SK-N-MC (cell line): Measurements from ENCODE around the gene KRT86.
"Not testable (repeated sequence)": the region's sequence is repeated elsewhere in the genome, so short reads cannot be mapped to it uniquely, and the experiment has no call there.

Experiments
- DNase-seq: peaks from one replicate; pipeline ENCODE4 v3.0.0-alpha.2; 2011; ENCODE audit warnings: low read depth, low spot score
- H3K27ac ChIP-seq: fragments of 200-600 bp; sonication (generic); 2 replicates; pipeline ENCODE4 v1.5.1; 2016; ENCODE audit warnings: mixed run types
- H3K36me3 ChIP-seq: fragments of 200-600 bp; sonication (generic); 2 replicates; pipeline ENCODE4 v1.6.1; 2017; ENCODE audit warnings: antibody characterized with exemption, low read length, mixed read lengths; ENCODE audit not compliant: insufficient read depth
- H3K4me3 ChIP-seq: fragments of 200-600 bp; sonication (generic); 2 replicates; pipeline ENCODE4 v1.5.1; 2016
- H3K9ac ChIP-seq: fragments of 200-600 bp; sonication (generic); 2 replicates; pipeline ENCODE4 v1.8.0; 2017; ENCODE audit warnings: mixed run types, mixed read lengths; ENCODE audit not compliant: insufficient read length
- H3K9me3 ChIP-seq: fragments of 200-600 bp; sonication (generic); 2 replicates; pipeline ENCODE4 v1.6.1; 2017; ENCODE audit warnings: low read depth, mild to moderate bottlenecking, antibody characterized with exemption, low read length, moderate library complexity, mixed read lengths
- EZH2 ChIP-seq: fragments of 200-600 bp; sonication (generic); IDR thresholded peaks from one replicate; pipeline ENCODE4 v1.6.1; 2017; ENCODE audit warnings: antibody characterized with exemption
- FOXP2 ChIP-seq: optimal IDR thresholded peaks from 2 replicates; pipeline ENCODE3; 2011; ENCODE audit warnings: mild to moderate bottlenecking, moderate library complexity; ENCODE audit not compliant: insufficient read depth; ENCODE audit errors: extremely low read length, control extremely low read depth
- POLR2AphosphoS5 ChIP-seq: IDR thresholded peaks from 2 replicates; pipeline ENCODE4 v1.6.1; 2012; ENCODE audit warnings: mild to moderate bottlenecking, low read depth, low read length, borderline replicate concordance

The KRT86 gene

DNA sequence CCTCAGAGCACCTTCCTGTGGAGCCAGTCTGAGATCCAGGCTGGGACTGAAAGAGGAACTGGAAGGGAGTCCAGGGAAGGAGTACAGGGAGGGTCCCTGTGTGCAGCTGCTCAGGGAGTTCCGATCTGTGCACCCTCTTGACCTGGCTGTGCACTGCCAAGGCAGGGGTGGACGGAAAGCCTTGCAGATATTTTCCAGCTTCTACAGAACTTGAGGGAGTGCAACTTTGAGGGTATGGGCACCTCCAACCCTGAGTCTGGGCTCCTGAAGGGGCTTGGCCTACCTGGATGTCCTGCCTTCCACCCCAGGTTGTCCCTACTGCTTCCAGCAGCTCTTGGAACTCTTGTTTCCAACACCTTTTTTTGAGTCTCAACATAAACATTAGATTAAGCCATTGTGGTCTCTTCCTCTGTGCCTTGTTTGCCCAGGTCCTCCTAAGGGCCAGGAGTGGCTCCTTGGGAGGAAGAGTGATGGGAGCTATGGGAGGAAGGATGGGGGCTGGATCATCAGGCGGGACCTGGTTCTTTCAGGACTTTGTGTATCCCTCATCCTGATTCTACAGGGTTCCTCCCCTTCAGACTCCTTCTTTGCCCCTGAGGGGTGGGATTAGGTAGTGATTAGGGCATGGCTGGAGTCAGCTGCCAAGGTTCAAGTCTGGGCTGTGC, 37.9 kb upstream of the KRT86 start:
- no peak overlapping the region for H3K4me3 ChIP-seq
- TF ChIP-seq FOXP2 (no peak), EZH2 (no peak), POLR2AphosphoS5 (no peak)
- no peak for DNase-seq
- H3K36me3 ChIP-seq: no peaks in the 10 kb centered on the region
- H3K9me3 ChIP-seq: no peaks in the 10 kb centered on the region
- H3K27ac ChIP-seq: no peak overlapping the region
- no peak overlapping the region for H3K9ac ChIP-seq

DNA sequence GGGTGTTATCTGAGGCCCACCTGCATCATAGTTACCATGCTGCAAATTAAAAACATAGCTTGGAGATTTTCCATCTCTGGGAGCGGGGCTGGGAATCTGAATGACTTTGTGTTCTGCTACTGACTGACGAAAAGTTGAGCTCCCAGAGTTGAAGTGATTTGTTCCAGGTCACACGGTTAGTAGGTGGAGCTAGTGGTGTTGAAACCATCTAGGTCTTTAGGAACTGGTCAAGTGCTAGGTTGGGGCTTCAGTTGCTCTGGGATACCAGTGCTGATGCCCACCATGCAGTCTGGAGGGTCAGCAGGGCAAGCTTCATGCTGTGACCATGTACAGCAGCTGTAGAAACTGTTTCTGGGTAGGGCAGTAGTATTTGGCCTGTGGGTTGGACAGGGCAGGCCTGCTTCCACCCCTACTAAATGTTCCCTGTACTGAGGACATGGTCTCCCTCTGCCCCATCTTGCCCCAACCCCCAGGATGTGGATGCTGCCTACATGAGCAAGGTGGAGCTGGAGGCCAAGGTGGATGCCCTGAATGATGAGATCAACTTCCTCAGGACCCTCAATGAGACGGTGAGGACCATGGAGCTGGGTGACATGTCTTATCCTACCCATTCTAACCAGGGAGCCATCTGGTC, 36.1 kb upstream of the KRT86 start:
- TF ChIP-seq EZH2: no peak
- no peak for TF ChIP-seq FOXP2
- TF ChIP-seq POLR2AphosphoS5: no peak
- Histone ChIP-seq H3K4me3 (no peak overlapping the region), H3K9me3 (no peaks in the 10 kb centered on the region), H3K36me3 (no peaks in the 10 kb centered on the region), H3K9ac (no peak overlapping the region), H3K27ac (no peak overlapping the region)
- DNase-seq: no peak

DNA sequence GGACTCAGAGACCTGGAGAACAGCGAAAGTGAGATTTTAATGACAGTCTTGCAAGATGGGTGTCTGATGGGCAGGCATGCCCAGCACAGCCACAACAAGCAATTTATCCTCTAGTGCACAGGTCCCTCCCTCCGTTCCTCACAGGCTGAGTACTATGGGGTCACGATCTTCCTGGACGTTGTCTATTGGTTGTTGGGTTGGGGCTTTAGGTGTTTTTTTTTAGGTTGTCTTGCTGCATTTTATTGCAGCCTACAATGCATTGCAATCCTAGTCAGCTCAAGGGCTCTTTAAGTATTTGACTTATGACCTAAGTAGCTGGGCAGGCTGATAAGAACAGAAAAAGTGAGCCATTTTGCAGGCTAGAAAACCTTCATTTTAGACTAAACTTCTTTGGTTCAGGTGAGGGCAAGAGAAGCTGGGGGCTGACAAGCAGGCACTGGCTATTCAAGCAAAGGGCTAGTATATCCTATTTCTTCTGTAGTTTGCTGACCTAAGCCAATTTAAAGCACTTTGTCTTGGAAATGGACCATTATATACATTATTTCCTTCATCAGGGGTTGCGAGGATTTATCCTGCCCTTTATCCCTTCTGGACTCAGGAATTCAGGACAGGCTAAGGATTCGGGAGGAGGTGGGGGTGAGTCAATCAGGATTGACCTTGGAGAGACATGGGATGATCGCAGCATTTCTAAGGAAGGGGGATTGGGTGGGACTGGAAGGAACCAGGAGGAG, 35.4 kb upstream of the KRT86 start:
- Histone ChIP-seq H3K9ac (no peak overlapping the region), H3K4me3 (no peak overlapping the region), H3K27ac (no peak overlapping the region)

DNA sequence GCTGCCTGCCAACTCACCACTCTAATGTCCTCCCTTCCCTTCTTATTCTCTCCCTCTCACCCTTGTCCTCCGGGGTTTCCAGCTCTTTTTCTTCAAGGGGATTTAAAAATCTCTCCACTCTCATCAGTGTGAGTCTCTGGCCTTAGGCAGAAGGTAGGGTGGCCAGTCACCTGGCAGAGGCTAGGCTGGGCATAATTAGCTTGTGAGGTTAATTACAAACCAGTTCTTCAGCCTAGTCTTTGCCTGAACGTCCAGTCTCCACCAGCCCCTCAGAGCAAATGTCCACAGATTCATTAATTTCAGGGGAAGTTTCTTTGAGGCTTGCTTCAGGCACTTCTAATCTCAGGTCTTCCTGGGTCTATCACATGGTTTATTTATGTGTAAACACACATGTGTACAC, 34.7 kb upstream of the KRT86 start:
- Histone ChIP-seq H3K4me3 (no peak overlapping the region), H3K27ac (no peak overlapping the region), H3K9ac (no peak overlapping the region), H3K36me3 (no peaks in the 10 kb centered on the region), H3K9me3 (no peaks in the 10 kb centered on the region)
- no peak for DNase-seq
- TF ChIP-seq EZH2: no peak
- no peak for TF ChIP-seq POLR2AphosphoS5
- no peak for TF ChIP-seq FOXP2

More for the DNA sequence above, 35.4 kb upstream of the KRT86 start:
- Histone ChIP-seq H3K36me3 (no peaks in the 10 kb centered on the region), H3K9me3 (no peaks in the 10 kb centered on the region)
- DNase-seq: no peak
- no peak for TF ChIP-seq EZH2
- TF ChIP-seq POLR2AphosphoS5: no peak
- TF ChIP-seq FOXP2: no peak

DNA sequence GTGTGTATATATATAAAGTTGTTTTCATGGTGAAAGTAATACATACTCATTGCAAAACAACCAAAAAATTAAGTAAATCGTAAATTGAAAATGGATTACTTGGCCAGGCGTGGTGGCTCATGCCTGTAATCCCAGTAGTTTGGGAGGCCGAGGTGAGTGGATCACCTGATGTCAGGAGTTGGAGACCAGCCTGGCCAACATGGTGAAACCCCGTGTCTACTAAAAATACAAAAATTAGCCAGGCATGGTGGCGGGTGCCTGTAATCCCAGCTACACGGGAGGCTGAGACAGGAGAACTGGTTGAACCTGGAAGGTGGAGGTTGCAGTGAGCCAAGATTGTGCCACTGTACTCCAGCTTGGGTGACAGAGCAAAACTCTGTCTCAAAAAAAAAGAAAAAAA, 34.2 kb upstream of the KRT86 start:
- H3K27ac ChIP-seq, H3K9ac ChIP-seq, H3K36me3 ChIP-seq, H3K4me3 ChIP-seq, H3K9me3 ChIP-seq, DNase-seq: not testable (repeated sequence)

DNA sequence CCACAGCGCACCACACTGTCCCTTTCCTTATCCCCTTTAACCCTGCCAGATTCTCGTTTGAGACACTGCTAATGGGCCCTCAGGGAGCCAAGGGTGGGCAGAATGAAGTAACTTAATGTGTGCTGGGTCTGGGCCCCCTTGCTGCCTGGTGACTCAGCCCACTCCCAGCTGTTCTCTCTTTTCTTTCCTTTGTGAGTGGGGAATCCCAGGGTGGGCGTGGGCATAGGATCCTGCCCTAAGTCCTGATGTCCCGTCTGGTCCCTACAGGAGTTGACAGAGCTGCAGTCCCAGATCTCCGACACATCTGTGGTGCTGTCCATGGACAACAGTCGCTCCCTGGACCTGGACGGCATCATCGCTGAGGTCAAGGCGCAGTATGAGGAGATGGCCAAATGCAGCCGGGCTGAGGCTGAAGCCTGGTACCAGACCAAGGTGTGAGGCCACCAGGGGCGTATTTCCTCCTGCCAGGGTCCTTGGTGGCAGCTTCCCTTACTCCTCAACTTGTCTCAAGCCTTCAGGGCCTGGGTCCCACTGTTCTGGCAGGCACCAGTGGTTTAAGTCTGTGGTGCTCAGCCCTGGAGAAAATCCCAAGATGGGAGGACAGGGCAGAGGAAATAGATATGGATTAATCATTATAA, 33.1 kb upstream of the KRT86 start:
- Histone ChIP-seq H3K27ac (no peak overlapping the region), H3K4me3 (no peak overlapping the region)

DNA sequence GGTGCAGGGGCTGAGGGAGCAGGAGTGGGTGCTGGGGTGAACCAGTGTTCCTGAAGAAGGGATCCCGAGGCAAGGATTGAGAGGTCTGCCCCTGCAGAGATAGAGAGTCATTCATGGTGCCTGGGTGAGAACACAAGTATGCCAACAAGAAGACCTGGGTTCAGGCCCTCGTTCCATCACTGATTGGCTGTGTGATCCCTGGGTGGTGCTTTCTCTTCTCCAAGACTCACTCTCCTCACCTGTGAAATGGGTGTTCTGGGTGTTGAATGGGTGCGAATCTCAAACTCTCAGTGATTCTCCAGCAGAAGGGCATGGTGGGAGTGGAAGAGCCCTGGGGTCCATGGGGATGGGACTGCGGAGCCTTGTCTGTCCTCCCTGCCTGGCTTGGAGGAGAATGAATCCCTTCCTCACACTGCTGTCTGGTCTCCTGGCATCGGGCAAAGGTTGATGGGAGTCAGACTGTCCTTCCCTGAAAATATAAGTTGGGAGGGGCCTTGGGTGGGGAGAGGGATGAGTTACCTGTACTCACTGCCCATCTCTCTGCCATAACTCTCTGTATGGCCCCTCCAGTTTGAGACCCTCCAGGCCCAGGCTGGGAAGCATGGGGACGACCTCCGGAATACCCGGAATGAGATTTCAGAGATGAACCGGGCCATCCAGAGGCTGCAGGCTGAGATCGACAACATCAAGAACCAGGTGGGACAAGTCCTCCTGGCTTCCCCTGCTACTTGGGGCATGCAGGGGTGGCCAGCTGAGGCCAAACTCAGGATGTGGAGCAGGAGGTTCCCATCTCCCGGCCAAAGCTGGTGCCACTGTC, 31.8 kb upstream of the KRT86 start:
- no peak overlapping the region for H3K27ac ChIP-seq
- TF ChIP-seq POLR2AphosphoS5: no peak
- no peaks in the 10 kb centered on the region for H3K9me3 ChIP-seq
- H3K36me3 ChIP-seq: no peaks in the 10 kb centered on the region
- H3K4me3 ChIP-seq: no peak overlapping the region
- no peak for DNase-seq
- H3K9ac ChIP-seq: no peak overlapping the region

More for the DNA sequence above, 33.1 kb upstream of the KRT86 start:
- Histone ChIP-seq H3K9me3 (no peaks in the 10 kb centered on the region), H3K36me3 (no peaks in the 10 kb centered on the region), H3K9ac (no peak overlapping the region)
- TF ChIP-seq EZH2 (no peak), POLR2AphosphoS5 (no peak), FOXP2 (no peak)
- DNase-seq: no peak
